Lower leg skin (tissue), 4 donors: ENCODE data around the gene CCDC88C. TPM values are rescaled to one million over a fixed set of nuclear protein-coding genes. Genes with fewer than 3 reads are reported as not detected.
A peak's percentile ranks its signal among the peaks of the same experiment; 100 is the strongest.
"Not testable (repeated sequence)": the region's sequence is repeated elsewhere in the genome, so short reads cannot be mapped to it uniquely, and the experiment has no call there.

Experiments
- DNase-seq, 2 donors: peaks; one replicate each; pipeline ENCODE4 v3.0.0-alpha.2; 2019; ENCODE audit warnings: low spot score in 2 of 2
- H3K4me3 ChIP-seq: fragments of 200-600 bp; sonication (generic); 2 replicates; pipeline ENCODE4 v1.5.1; 2017; ENCODE audit warnings: mild to moderate bottlenecking, low read depth; ENCODE audit not compliant: poor library complexity, severe bottlenecking
- CTCF ChIP-seq, 3 donors: fragments of 450-650 bp; IDR thresholded peaks; one replicate each; pipeline ENCODE4 v1.5.1; 2016; ENCODE audit warnings: antibody characterized with exemption in 3 of 3, mild to moderate bottlenecking in 3 of 3, moderate library complexity in 2 of 3
- POLR2A ChIP-seq, 2 donors: fragments of 450-650 bp; IDR thresholded peaks; one replicate each; pipeline ENCODE4 v1.6.1; 2016 to 2017; ENCODE audit warnings: antibody characterized with exemption in 2 of 2, mild to moderate bottlenecking in 1 of 2, moderate library complexity in 1 of 2
- WGBS, 2 donors: methylation state at CpG; one replicate each; pipeline ENCODE4 v1.1.5; 2018; 5-methylcytosine and 5-hydroxymethylcytosine counted together
- intact Hi-C: fragments of 100-400 bp; cut with DNase I; formaldehyde crosslinking; loops from one replicate; pipeline ENCODE4 v1.15.0; 2023; ENCODE audit warnings: low total_unique reads
- total RNA-seq, 4 donors: library from RNA; depleted of rRNA; stranded (reverse); fragments of >200 nt; gene quantifications; one replicate each; pipeline ENCODE4 v1.1.0, GENCODE V29; 2016

CCDC88C gene
- total RNA-seq, 4 donors from 2014 or later: 8.5 to 21.8 (median 13.4) TPM

- H3K4me3 ChIP-seq: peak overlapping the region; percentile 42
- no peak for DNase-seq
- intact Hi-C loops: no loop called here
- WGBS, 2 donors: 4 to 26% methylated on average over 15 to 59 of the region's 95 CpGs
- TF ChIP-seq POLR2A (IDR thresholded peaks at IDR 0.05) (no peak), CTCF (IDR thresholded peaks at IDR 0.05) (no peak)
Measured at GRCh38 chr14:91252871-91253794, 164.5 kb downstream of the CCDC88C start.

GRCh38 chr14:91250912-91251311 is 166.7 kb downstream of the CCDC88C start:
- 15 to 48% methylated on average over 4 to 5 of the region's 5 CpGs for WGBS, 2 donors
- no peak for DNase-seq
- intact Hi-C loops: no loop called here

GRCh38 chr14:91249841-91250616 is 167.6 kb downstream of the CCDC88C start:
- TF ChIP-seq POLR2A (IDR thresholded peaks at IDR 0.05): no peak
- TF ChIP-seq CTCF (IDR thresholded peaks at IDR 0.05): no peak
- H3K4me3 ChIP-seq: no peak overlapping the region
- DNase-seq: no peak
- intact Hi-C loops: no loop called here
- WGBS, 2 donors: 65 to 66% methylated on average over 10 of the region's 10 CpGs

More at GRCh38 chr14:91250912-91251311, 166.7 kb downstream of the CCDC88C start:
- TF ChIP-seq CTCF (IDR thresholded peaks at IDR 0.05) (no peak), POLR2A (IDR thresholded peaks at IDR 0.05) (no peak)
- no peak overlapping the region for H3K4me3 ChIP-seq

GRCh38 chr14:91246051-91246852 is 171.4 kb downstream of the CCDC88C start:
- WGBS, 2 donors: 88 to 93% methylated on average over 15 of the region's 15 CpGs
- TF ChIP-seq POLR2A (IDR thresholded peaks at IDR 0.05): no peak
- TF ChIP-seq CTCF (IDR thresholded peaks at IDR 0.05): no peak
- intact Hi-C loops: no loop called here
- no peak for DNase-seq
- no peak overlapping the region for H3K4me3 ChIP-seq

- WGBS, 2 donors: 90 to 93% methylated on average over 8 of the region's 8 CpGs
- intact Hi-C loops, DNase-seq, H3K4me3 ChIP-seq: not testable (repeated sequence)
Measured at GRCh38 chr14:91245616-91246015, 172.0 kb downstream of the CCDC88C start.
